Activated T-cell treated with anti-CD3 and anti-CD28 coated beads, Interleukin-2, amount 50 U/mL, for 4 hours (primary cell): ENCODE data around the gene RCOR1. TPM values are rescaled to one million over a fixed set of nuclear protein-coding genes. Genes with fewer than 3 reads are reported as not detected.

ENCODE experiments used
- ATAC-seq, 2 donors: fragments of 200-7000 bp; cut with Tn5 transposase; one replicate each; pipeline ENCODE4 v1.10.0; 2021
- DNase-seq: peaks from one replicate; pipeline ENCODE4 v3.0.0-alpha.2; 2020
- H3K27me3 Mint-ChIP-seq: one replicate; pipeline ENCODE4 v1.8.0; 2021; ENCODE audit warnings: low read depth, mixed read lengths
- H3K36me3 Mint-ChIP-seq: one replicate; pipeline ENCODE4 v1.8.0; 2022; ENCODE audit warnings: mixed read lengths; ENCODE audit not compliant: insufficient read depth
- H3K4me1 Mint-ChIP-seq: one replicate; pipeline ENCODE4 v1.8.0; 2021; ENCODE audit warnings: low read depth, mixed read lengths
- H3K4me3 Mint-ChIP-seq: one replicate; pipeline ENCODE4 v1.8.0; 2021; ENCODE audit warnings: mild to moderate bottlenecking, moderate library complexity, mixed read lengths
- H3K9me3 Mint-ChIP-seq: one replicate; pipeline ENCODE4 v1.8.0; 2021; ENCODE audit warnings: mixed read lengths
- total RNA-seq, 3 donors: library from RNA; stranded (reverse); gene quantifications; one replicate each; pipeline ENCODE4 v1.2.1, GENCODE V29; 2021

Gene RCOR1
- total RNA-seq, 3 donors from 2014 or later: 12.5 to 14.7 (median 13.9) TPM

GRCh38 chr14:102579696-102580549 lies 12.5 kb upstream of the RCOR1 start:
- no peak overlapping the region for H3K4me3 Mint-ChIP-seq
- H3K36me3 Mint-ChIP-seq: no peaks in the 10 kb centered on the region
- peaks cover 3% of the 10 kb centered on the region for H3K27me3 Mint-ChIP-seq
- no peak for DNase-seq
- no peak for ATAC-seq
- H3K9me3 Mint-ChIP-seq: no peaks in the 10 kb centered on the region
- no peaks in the 10 kb centered on the region for H3K4me1 Mint-ChIP-seq

GRCh38 chr14:102580550-102581110 lies 11.8 kb upstream of the RCOR1 start:
- Mint-ChIP-seq H3K4me1 (no peaks in the 10 kb centered on the region), H3K36me3 (no peaks in the 10 kb centered on the region), H3K9me3 (no peaks in the 10 kb centered on the region), H3K27me3 (peaks cover under 1% of the 10 kb centered on the region), H3K4me3 (no peak overlapping the region)
- no peak for ATAC-seq
- no peak for DNase-seq

GRCh38 chr14:102581193-102581592 lies 11.3 kb upstream of the RCOR1 start:
- H3K4me3 Mint-ChIP-seq: no peak overlapping the region
- no peaks in the 10 kb centered on the region for H3K27me3 Mint-ChIP-seq
- H3K36me3 Mint-ChIP-seq: no peaks in the 10 kb centered on the region
- H3K9me3 Mint-ChIP-seq: no peaks in the 10 kb centered on the region
- ATAC-seq (no peak), DNase-seq (no peak)
- H3K4me1 Mint-ChIP-seq: no peaks in the 10 kb centered on the region

- Mint-ChIP-seq H3K4me1 (no peaks in the 10 kb centered on the region), H3K4me3 (no peak overlapping the region), H3K9me3 (no peaks in the 10 kb centered on the region), H3K36me3 (no peaks in the 10 kb centered on the region), H3K27me3 (no peaks in the 10 kb centered on the region)
- ATAC-seq: no peak
- no peak for DNase-seq
Measured at GRCh38 chr14:102583726-102584125, 8.7 kb upstream of the RCOR1 start.

- no peaks in the 10 kb centered on the region for H3K36me3 Mint-ChIP-seq
- no peaks in the 10 kb centered on the region for H3K9me3 Mint-ChIP-seq
Measured at GRCh38 chr14:102584871-102585869, 7.3 kb upstream of the RCOR1 start.

GRCh38 chr14:102586420-102587104 lies 5.9 kb upstream of the RCOR1 start:
- Mint-ChIP-seq H3K4me3 (no peak overlapping the region), H3K27me3 (no peaks in the 10 kb centered on the region), H3K4me1 (peaks cover 2% of the 10 kb centered on the region), H3K9me3 (no peaks in the 10 kb centered on the region), H3K36me3 (no peaks in the 10 kb centered on the region)
- no peak for ATAC-seq
- DNase-seq: no peak

More at GRCh38 chr14:102584871-102585869, 7.3 kb upstream of the RCOR1 start:
- no peaks in the 10 kb centered on the region for H3K4me1 Mint-ChIP-seq
- no peak overlapping the region for H3K4me3 Mint-ChIP-seq
- DNase-seq: no peak
- no peaks in the 10 kb centered on the region for H3K27me3 Mint-ChIP-seq
- no peak for ATAC-seq

GRCh38 chr14:102588821-102589220 lies 3.6 kb upstream of the RCOR1 start:
- Mint-ChIP-seq H3K4me1 (peaks cover 4% of the 10 kb centered on the region), H3K9me3 (no peaks in the 10 kb centered on the region), H3K36me3 (no peaks in the 10 kb centered on the region), H3K27me3 (no peaks in the 10 kb centered on the region), H3K4me3 (no peak overlapping the region)
- DNase-seq (no peak), ATAC-seq (no peak)

- ATAC-seq (no peak), DNase-seq (no peak)
- H3K9me3 Mint-ChIP-seq: no peaks in the 10 kb centered on the region
- no peaks in the 10 kb centered on the region for H3K36me3 Mint-ChIP-seq
- H3K27me3 Mint-ChIP-seq: no peaks in the 10 kb centered on the region
- peaks cover 14% of the 10 kb centered on the region for H3K4me1 Mint-ChIP-seq
- peak overlapping the region; percentile 47 for H3K4me3 Mint-ChIP-seq
Measured at GRCh38 chr14:102589761-102590290, 2.6 kb upstream of the RCOR1 start.

- peak overlapping the region; percentile 70 for H3K4me3 Mint-ChIP-seq
- peaks cover 21% of the 10 kb centered on the region for H3K4me1 Mint-ChIP-seq
- H3K9me3 Mint-ChIP-seq: no peaks in the 10 kb centered on the region
- no peaks in the 10 kb centered on the region for H3K36me3 Mint-ChIP-seq
- ATAC-seq: no peak
- no peak for DNase-seq
- H3K27me3 Mint-ChIP-seq: no peaks in the 10 kb centered on the region
Measured at GRCh38 chr14:102590667-102591099, 1.8 kb upstream of the RCOR1 start.

- Mint-ChIP-seq H3K36me3 (no peaks in the 10 kb centered on the region), H3K4me1 (peaks cover 28% of the 10 kb centered on the region), H3K4me3 (peak overlapping the region; percentile 70), H3K9me3 (no peaks in the 10 kb centered on the region), H3K27me3 (no peaks in the 10 kb centered on the region)
- no peak for ATAC-seq
- DNase-seq: no peak
Measured at GRCh38 chr14:102591372-102591943, 991 bp upstream of the RCOR1 start.

- H3K4me3 Mint-ChIP-seq: peak overlapping the region; percentile 53
- peaks cover 30% of the 10 kb centered on the region for H3K4me1 Mint-ChIP-seq
- no peaks in the 10 kb centered on the region for H3K36me3 Mint-ChIP-seq
- ATAC-seq (peak; percentile 8 to 11), DNase-seq (no peak)
- no peaks in the 10 kb centered on the region for H3K9me3 Mint-ChIP-seq
- H3K27me3 Mint-ChIP-seq: no peaks in the 10 kb centered on the region
Measured at GRCh38 chr14:102592763-102593060, 263 bp downstream of the RCOR1 start.

- H3K9me3 Mint-ChIP-seq: no peaks in the 10 kb centered on the region
- H3K4me3 Mint-ChIP-seq: peak overlapping the region; percentile 91
- H3K4me1 Mint-ChIP-seq: peaks cover 30% of the 10 kb centered on the region
- no peaks in the 10 kb centered on the region for H3K27me3 Mint-ChIP-seq
- ATAC-seq (peak; percentile 12 to 17), DNase-seq (peak; percentile 52)
- no peaks in the 10 kb centered on the region for H3K36me3 Mint-ChIP-seq
Measured at GRCh38 chr14:102593061-102593824, 794 bp downstream of the RCOR1 start.

GRCh38 chr14:102593825-102594137 lies 1.3 kb downstream of the RCOR1 start:
- H3K27me3 Mint-ChIP-seq: no peaks in the 10 kb centered on the region
- DNase-seq (no peak), ATAC-seq (no peak)
- peaks cover 30% of the 10 kb centered on the region for H3K4me1 Mint-ChIP-seq
- no peaks in the 10 kb centered on the region for H3K36me3 Mint-ChIP-seq
- H3K4me3 Mint-ChIP-seq: peak overlapping the region; percentile 91
- H3K9me3 Mint-ChIP-seq: no peaks in the 10 kb centered on the region
